EH (cell line): ENCODE results near the gene NMB.
"Not testable (repeated sequence)": the region's sequence is repeated elsewhere in the genome, so short reads cannot be mapped to it uniquely, and the experiment has no call there.

Experiments used
- DNase-seq: peaks from one replicate; pipeline ENCODE4 v3.0.0-alpha.2; 2015; ENCODE audit warnings: low read depth

Gene NMB

GRCh38 chr15:84658080-84658787, at the start of gene NMB:
TSS of gene NMB (minus strand) at chr15:84658199. CDS start at chr15:84658152, 47 bp downstream.
- DNase-seq, result peak; percentile 79

GRCh38 chr15:84703808-84704207, 45.8 kb upstream of the NMB start:
- DNase-seq, result no peak

- peak; percentile 62 for DNase-seq
Observed at GRCh38 chr15:84702961-84703482, 45.0 kb upstream of the NMB start.

GRCh38 chr15:84699538-84700191, 41.7 kb upstream of the NMB start:
- DNase-seq, result no peak

- DNase-seq, result no peak
Observed at GRCh38 chr15:84697236-84697990, 39.4 kb upstream of the NMB start.

- DNase-seq, result no peak
Observed at GRCh38 chr15:84696757-84697156, 38.8 kb upstream of the NMB start.

GRCh38 chr15:84690342-84690741, 32.3 kb upstream of the NMB start:
- DNase-seq, result no peak

- no peak for DNase-seq
Observed at GRCh38 chr15:84689858-84690257, 31.9 kb upstream of the NMB start.

- not testable (repeated sequence) for DNase-seq
Observed at GRCh38 chr15:84686446-84686845, 28.4 kb upstream of the NMB start.

GRCh38 chr15:84685304-84685703, 27.3 kb upstream of the NMB start:
- peak; percentile 89 for DNase-seq

- peak; percentile 43 for DNase-seq
Observed at GRCh38 chr15:84684092-84684491, 26.1 kb upstream of the NMB start.

GRCh38 chr15:84681831-84682230, 23.8 kb upstream of the NMB start:
- DNase-seq, result no peak

- peak; percentile 88 for DNase-seq
Observed at GRCh38 chr15:84671211-84671610, 13.2 kb upstream of the NMB start.

- DNase-seq, result peak; percentile 81
Observed at GRCh38 chr15:84669726-84670125, 11.7 kb upstream of the NMB start.

- no peak for DNase-seq
Observed at GRCh38 chr15:84668221-84668982, 10.4 kb upstream of the NMB start.

- no peak for DNase-seq
Observed at GRCh38 chr15:84666373-84666772, 8.4 kb upstream of the NMB start.

GRCh38 chr15:84661001-84661400, 3.0 kb upstream of the NMB start:
- no peak for DNase-seq

GRCh38 chr15:84659904-84660781, 2.1 kb upstream of the NMB start:
- DNase-seq, result no peak

- DNase-seq, result no peak
Observed at GRCh38 chr15:84658788-84659411, 901 bp upstream of the NMB start.

GRCh38 chr15:84657748-84658079, 285 bp downstream of the NMB start:
- no peak for DNase-seq

- no peak for DNase-seq
Observed at GRCh38 chr15:84656972-84657371, 1.0 kb downstream of the NMB start.
